SK-N-SH (cell line): ENCODE measurements around the gene UPF3B. TPM values are rescaled to one million over a fixed set of nuclear protein-coding genes. Genes with fewer than 3 reads are reported as not detected.

ENCODE experiments used
- CTCF ChIA-PET: fragments of 300-600, 350-600 bp; formaldehyde crosslinking; extraction: SDS; loops from one replicate; lab custom pipeline; 2021; lab: Yijun Ruan, JAX
- POLR2A ChIA-PET: fragments of 350-600 bp; sonication (Branson Sonifier 250); formaldehyde crosslinking; extraction: SDS; loops from one replicate; lab custom pipeline; 2020; ENCODE audit warnings: antibody characterized with exemption, inconsistent platforms; lab: Yijun Ruan, JAX
- DNase-seq: peaks from one replicate; pipeline ENCODE4 v3.0.0; 2012
- H2AFZ ChIP-seq: fragments of 200-600 bp; sonication (generic); 2 replicates; pipeline ENCODE4 v1.8.1; 2016; ENCODE audit warnings: antibody characterized with exemption, mild to moderate bottlenecking, low read depth
- H3F3A ChIP-seq: fragments of 200-600 bp; sonication (generic); replicated peaks from 2 replicates; pipeline ENCODE3; 2016; ENCODE audit warnings: antibody characterized with exemption, mild to moderate bottlenecking; ENCODE audit not compliant: insufficient read depth
- H3K27ac ChIP-seq, 2 experiments: fragments of 200-500 bp in 1 of 2; fragments of 200-600 bp in 1 of 2; sonication (Bioruptor generic) in 1 of 2; sonication (generic), shearing (Covaris generic) in 1 of 2; 2 replicates each; pipeline versions ENCODE4 v1.5.1 to v1.6.1; 2014 to 2016; ENCODE audit warnings: low read depth in 2 of 2, inconsistent platforms in 1 of 2, low read length in 1 of 2, mild to moderate bottlenecking in 1 of 2, mixed read lengths in 1 of 2
- H3K27me3 ChIP-seq: fragments of 200-600 bp; sonication (generic), shearing (Covaris generic); 2 replicates; pipeline ENCODE4 v1.6.1; 2016; ENCODE audit warnings: mixed run types; ENCODE audit not compliant: insufficient read depth
- H3K36me3 ChIP-seq, 2 experiments: fragments of 200-500 bp in 1 of 2; fragments of 200-600 bp in 1 of 2; sonication (Bioruptor generic) in 1 of 2; sonication (generic) in 1 of 2; replicated peaks in 1 of 2; 2 replicates each; pipeline versions ENCODE3 to v1.5.1; 2014 to 2016; ENCODE audit warnings: low read length in 1 of 2, mild to moderate bottlenecking in 1 of 2; ENCODE audit not compliant: insufficient read depth in 2 of 2, control insufficient read depth in 1 of 2
- H3K4me1 ChIP-seq, 2 experiments: fragments of 200-500 bp in 1 of 2; fragments of 200-600 bp in 1 of 2; sonication (Bioruptor generic) in 1 of 2; sonication (generic), shearing (Covaris generic) in 1 of 2; 2 replicates each; pipeline versions ENCODE4 v1.5.1 to v1.6.1; 2014 to 2016; ENCODE audit warnings: low read depth in 1 of 2, low read length in 1 of 2, mixed run types in 1 of 2; ENCODE audit not compliant: insufficient read depth in 2 of 2, control insufficient read depth in 1 of 2
- H3K4me2 ChIP-seq: fragments of 200-600 bp; sonication (generic), shearing (Covaris generic); 2 replicates; pipeline ENCODE4 v1.6.1; 2017; ENCODE audit warnings: mixed run types
- H3K4me3 ChIP-seq, 2 experiments: fragments of 200-500 bp in 1 of 2; fragments of 200-600 bp in 1 of 2; sonication (Bioruptor generic) in 1 of 2; sonication (generic), shearing (Covaris generic) in 1 of 2; 2 replicates each; pipeline versions ENCODE4 v1.5.1 to v1.8.1; 2014 to 2016; ENCODE audit warnings: low read depth in 2 of 2, inconsistent platforms in 1 of 2, low read length in 1 of 2, mild to moderate bottlenecking in 1 of 2, mixed read lengths in 1 of 2, moderate library complexity in 1 of 2
- H3K79me2 ChIP-seq: fragments of 200-600 bp; sonication (generic); 2 replicates; pipeline ENCODE4 v1.8.1; 2017; ENCODE audit warnings: mild to moderate bottlenecking; ENCODE audit not compliant: insufficient read depth
- H3K9ac ChIP-seq: fragments of 200-600 bp; sonication (generic); 2 replicates; pipeline ENCODE4 v1.6.1; 2017; ENCODE audit warnings: mixed run types
- H3K9me2 ChIP-seq: fragments of 200-600 bp; sonication (generic); 2 replicates; pipeline ENCODE4 v1.6.1; 2017; ENCODE audit warnings: mixed run types
- H3K9me3 ChIP-seq: fragments of 200-600 bp; sonication (generic); 2 replicates; pipeline ENCODE4 v1.6.1; 2017; ENCODE audit warnings: mixed run types, mild to moderate bottlenecking, moderate library complexity
- H4K20me1 ChIP-seq: fragments of 200-600 bp; sonication (generic); 2 replicates; pipeline ENCODE4 v1.6.1; 2017; ENCODE audit warnings: mild to moderate bottlenecking, mixed run types; ENCODE audit not compliant: insufficient read depth
- CHD2 ChIP-seq: fragments of 150-350 bp; IDR thresholded peaks from 2 replicates; pipeline ENCODE4 v1.6.1; 2018; ENCODE audit warnings: low read length; ENCODE audit not compliant: partially characterized antibody
- EP300 ChIP-seq, 2 experiments: IDR thresholded peaks; 2 replicates each; pipeline versions ENCODE4 v1.4.0 to v1.6.1; 2012; ENCODE audit warnings: borderline replicate concordance in 1 of 2, low read depth in 1 of 2, low read length in 1 of 2
- EZH2phosphoT487 ChIP-seq: fragments of 200-600 bp; sonication (generic); IDR thresholded peaks from 2 replicates; pipeline ENCODE4 v1.6.1; 2017; ENCODE audit warnings: low read depth, mixed run types, mild to moderate bottlenecking, antibody characterized with exemption, moderate library complexity, borderline replicate concordance
- FOXJ3 ChIP-seq: sonication (generic); formaldehyde crosslinking; IDR thresholded peaks from 2 replicates; pipeline ENCODE4 v1.5.1; 2020; ENCODE audit warnings: mild to moderate bottlenecking, missing genetic modification reagents
- FOXM1 ChIP-seq: IDR thresholded peaks from 2 replicates; pipeline ENCODE4 v1.4.0; 2012; ENCODE audit warnings: low read depth, mild to moderate bottlenecking
- GABPA ChIP-seq: IDR thresholded peaks from 2 replicates; pipeline ENCODE4 v1.4.0; 2012; ENCODE audit warnings: low read depth, mild to moderate bottlenecking
- GATA2 ChIP-seq: sonication (generic); formaldehyde crosslinking; IDR thresholded peaks from 2 replicates; pipeline ENCODE4 v1.5.0; 2020; ENCODE audit warnings: mild to moderate bottlenecking, missing genetic modification reagents
- MEF2A ChIP-seq: IDR thresholded peaks from 2 replicates; pipeline ENCODE4 v1.4.0; 2012; ENCODE audit warnings: low read depth, borderline replicate concordance
- NRF1 ChIP-seq: IDR thresholded peaks from 2 replicates; pipeline ENCODE4 v1.6.1; 2012; ENCODE audit warnings: low read depth, mild to moderate bottlenecking, low read length
- POLR2AphosphoS5 ChIP-seq: IDR thresholded peaks from 2 replicates; pipeline ENCODE4 v1.6.1; 2012; ENCODE audit warnings: low read depth, low read length
- RAD21 ChIP-seq: IDR thresholded peaks from 2 replicates; pipeline ENCODE4 v1.6.1; 2012; ENCODE audit warnings: mild to moderate bottlenecking, low read length
- RCOR1 ChIP-seq: fragments of 150-350 bp; IDR thresholded peaks from 2 replicates; pipeline ENCODE4 v1.6.1; 2017; ENCODE audit warnings: antibody characterized with exemption, low read length
- RFX5 ChIP-seq: IDR thresholded peaks from 2 replicates; pipeline ENCODE4 v1.6.1; 2012; ENCODE audit warnings: mild to moderate bottlenecking, improper control_type of control experiment, low read length
- RXRA ChIP-seq: IDR thresholded peaks from 2 replicates; pipeline ENCODE4 v1.4.0; 2012; ENCODE audit warnings: low read depth, mild to moderate bottlenecking, borderline replicate concordance
- TAF1 ChIP-seq: IDR thresholded peaks from 2 replicates; pipeline ENCODE4 v1.6.1; 2012; ENCODE audit warnings: low read depth, mild to moderate bottlenecking, low read length, moderate library complexity, borderline replicate concordance
- TCF12 ChIP-seq: IDR thresholded peaks from 2 replicates; pipeline ENCODE4 v1.4.0; 2012
- YY1 ChIP-seq: IDR thresholded peaks from 2 replicates; pipeline ENCODE4 v1.4.0; 2012; ENCODE audit warnings: low read depth, mild to moderate bottlenecking
- WGBS: methylation state at CpG from one replicate; pipeline ENCODE4 v1.1.6; 2017; ENCODE audit warnings: low lambda C conversion rate; 5-methylcytosine and 5-hydroxymethylcytosine counted together
- polyA plus RNA-seq, 3 experiments: library from polyadenylated mRNA; depleted of rRNA; stranded (reverse); fragments of >200 nt; gene quantifications; 2 replicates each; pipeline ENCODE4 v1.2.3, GENCODE V29; 2012
- TF ChIP-seq, protein P1 (sequence below): IDR thresholded peaks from 2 replicates; pipeline ENCODE4 v1.6.1; 2012; ENCODE audit warnings: mild to moderate bottlenecking, low read depth, low read length, moderate library complexity
- TF ChIP-seq, protein P2 (sequence below): IDR thresholded peaks from 2 replicates; pipeline ENCODE4 v1.4.0; 2012; ENCODE audit warnings: low read depth, borderline replicate concordance
- TF ChIP-seq, protein P3 (sequence below): IDR thresholded peaks from 2 replicates; pipeline ENCODE4 v1.4.0; 2012; ENCODE audit warnings: low read depth
- TF ChIP-seq, protein P4 (sequence below): fragments of 150-350 bp; IDR thresholded peaks from 2 replicates; pipeline ENCODE4 v1.6.1; 2017; ENCODE audit warnings: antibody characterized with exemption, low read length, low read depth, borderline replicate concordance
- TF ChIP-seq, protein P5 (sequence below): fragments of 150-350 bp; IDR thresholded peaks from 2 replicates; pipeline ENCODE4 v1.6.1; 2016; ENCODE audit warnings: mild to moderate bottlenecking, low read depth, low read length

UPF3B gene
- polyA plus RNA-seq, 1 of the 3 experiments (the other 2 are of a cell fraction) = 8.9 TPM

DNA sequence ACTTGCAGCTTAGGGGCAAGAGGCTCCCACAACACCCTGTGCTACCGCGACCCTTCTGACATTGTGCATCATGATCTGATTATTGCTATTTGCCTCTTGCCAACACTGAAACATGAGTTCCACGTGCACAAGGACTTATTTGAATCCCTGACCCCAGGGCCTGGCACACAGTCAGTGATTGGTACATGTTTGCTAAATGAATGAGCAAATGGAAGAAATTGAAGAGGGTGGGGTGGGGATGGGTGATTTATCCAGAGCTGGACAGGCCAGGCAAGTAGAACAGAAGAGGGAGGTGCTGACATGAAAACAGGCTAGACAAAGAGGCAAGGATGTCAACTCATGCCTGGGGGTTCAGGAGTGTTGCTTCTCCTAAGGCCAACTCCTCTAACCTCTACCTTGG is 36.5 kb downstream of the UPF3B start:
- Histone ChIP-seq H3K4me2 (no peak overlapping the region), H3K27me3 (peaks cover 17% of the 10 kb centered on the region; the same call in 1 of the 2 replicates), H3K36me3 (no peaks in the 10 kb centered on the region), H2AFZ (no peak overlapping the region), H3K9me3 (no peaks in the 10 kb centered on the region), H3F3A (no peaks in the 10 kb centered on the region), H3K9me2 (no peaks in the 10 kb centered on the region), H3K4me3 (no peak overlapping the region), H4K20me1 (no peaks in the 10 kb centered on the region), H3K9ac (no peak overlapping the region), H3K4me1 (no peaks in the 10 kb centered on the region), H3K79me2 (no peaks in the 10 kb centered on the region), H3K27ac (no peak overlapping the region)
- WGBS = 67% methylated on average over 3 of the region's 3 CpGs
- ChIA-PET CTCF (no interaction called here), POLR2A (no interaction called here)
- TF ChIP-seq RXRA (no peak), MEF2A (no peak), EZH2phosphoT487 (no peak), EP300 (IDR thresholded peaks at IDR 0.05; ENCODE audit: borderline replicate concordance in 1 of 2, low read depth in 1 of 2, low read length in 1 of 2) (no peak)
- TF ChIP-seq, protein P1, sequence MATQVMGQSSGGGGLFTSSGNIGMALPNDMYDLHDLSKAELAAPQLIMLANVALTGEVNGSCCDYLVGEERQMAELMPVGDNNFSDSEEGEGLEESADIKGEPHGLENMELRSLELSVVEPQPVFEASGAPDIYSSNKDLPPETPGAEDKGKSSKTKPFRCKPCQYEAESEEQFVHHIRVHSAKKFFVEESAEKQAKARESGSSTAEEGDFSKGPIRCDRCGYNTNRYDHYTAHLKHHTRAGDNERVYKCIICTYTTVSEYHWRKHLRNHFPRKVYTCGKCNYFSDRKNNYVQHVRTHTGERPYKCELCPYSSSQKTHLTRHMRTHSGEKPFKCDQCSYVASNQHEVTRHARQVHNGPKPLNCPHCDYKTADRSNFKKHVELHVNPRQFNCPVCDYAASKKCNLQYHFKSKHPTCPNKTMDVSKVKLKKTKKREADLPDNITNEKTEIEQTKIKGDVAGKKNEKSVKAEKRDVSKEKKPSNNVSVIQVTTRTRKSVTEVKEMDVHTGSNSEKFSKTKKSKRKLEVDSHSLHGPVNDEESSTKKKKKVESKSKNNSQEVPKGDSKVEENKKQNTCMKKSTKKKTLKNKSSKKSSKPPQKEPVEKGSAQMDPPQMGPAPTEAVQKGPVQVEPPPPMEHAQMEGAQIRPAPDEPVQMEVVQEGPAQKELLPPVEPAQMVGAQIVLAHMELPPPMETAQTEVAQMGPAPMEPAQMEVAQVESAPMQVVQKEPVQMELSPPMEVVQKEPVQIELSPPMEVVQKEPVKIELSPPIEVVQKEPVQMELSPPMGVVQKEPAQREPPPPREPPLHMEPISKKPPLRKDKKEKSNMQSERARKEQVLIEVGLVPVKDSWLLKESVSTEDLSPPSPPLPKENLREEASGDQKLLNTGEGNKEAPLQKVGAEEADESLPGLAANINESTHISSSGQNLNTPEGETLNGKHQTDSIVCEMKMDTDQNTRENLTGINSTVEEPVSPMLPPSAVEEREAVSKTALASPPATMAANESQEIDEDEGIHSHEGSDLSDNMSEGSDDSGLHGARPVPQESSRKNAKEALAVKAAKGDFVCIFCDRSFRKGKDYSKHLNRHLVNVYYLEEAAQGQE = no peak
- TF ChIP-seq, protein P2, sequence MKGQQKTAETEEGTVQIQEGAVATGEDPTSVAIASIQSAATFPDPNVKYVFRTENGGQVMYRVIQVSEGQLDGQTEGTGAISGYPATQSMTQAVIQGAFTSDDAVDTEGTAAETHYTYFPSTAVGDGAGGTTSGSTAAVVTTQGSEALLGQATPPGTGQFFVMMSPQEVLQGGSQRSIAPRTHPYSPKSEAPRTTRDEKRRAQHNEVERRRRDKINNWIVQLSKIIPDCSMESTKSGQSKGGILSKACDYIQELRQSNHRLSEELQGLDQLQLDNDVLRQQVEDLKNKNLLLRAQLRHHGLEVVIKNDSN = no peak
- DNase-seq = no peak

DNA sequence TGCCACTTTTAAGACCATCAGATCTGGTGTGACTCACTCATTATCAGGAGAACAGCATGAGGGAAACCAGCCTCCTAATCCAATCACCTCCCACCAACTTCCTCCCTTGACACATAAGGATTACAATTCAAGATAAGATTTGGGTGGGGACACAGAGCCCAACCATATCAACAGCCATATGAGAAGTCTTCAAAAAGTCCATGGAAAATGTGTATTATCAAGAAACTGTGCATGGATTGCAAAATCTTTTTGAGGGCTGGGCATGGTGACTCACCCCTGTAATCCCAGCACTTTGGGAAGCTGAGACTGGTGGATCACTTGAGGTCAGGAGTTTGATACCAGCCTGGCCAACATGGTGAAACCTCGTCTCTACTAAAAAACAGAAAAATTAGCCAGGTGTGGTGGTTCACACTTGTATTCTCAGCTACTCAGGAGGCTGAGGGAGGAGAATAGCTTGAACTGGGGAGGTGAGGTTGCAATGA is 43.5 kb downstream of the UPF3B start:
- H3F3A ChIP-seq = no peaks in the 10 kb centered on the region
- H3K36me3 ChIP-seq = no peaks in the 10 kb centered on the region
- H3K4me2 ChIP-seq = no peak overlapping the region
- H2AFZ ChIP-seq = no peak overlapping the region
- H3K4me1 ChIP-seq = no peaks in the 10 kb centered on the region
- no peaks in the 10 kb centered on the region for H3K9me3 ChIP-seq
- WGBS = 43% methylated on average over 1 of the region's 1 CpG
- no peak for DNase-seq
- CTCF ChIA-PET = no interaction called here
- no peaks in the 10 kb centered on the region for H3K79me2 ChIP-seq
- no peak overlapping the region for H3K27ac ChIP-seq
- H3K9ac ChIP-seq = no peak overlapping the region
- H4K20me1 ChIP-seq = no peaks in the 10 kb centered on the region
- H3K9me2 ChIP-seq = no peaks in the 10 kb centered on the region
- POLR2A ChIA-PET = no interaction called here
- H3K4me3 ChIP-seq = no peak overlapping the region
- no peaks in the 10 kb centered on the region; the same call in 1 of the 2 replicates for H3K27me3 ChIP-seq
- TF ChIP-seq GATA2 (CRISPR knock-in tag) = no peak
- TF ChIP-seq FOXJ3 (CRISPR knock-in tag) = no peak
- TF ChIP-seq, protein P3, sequence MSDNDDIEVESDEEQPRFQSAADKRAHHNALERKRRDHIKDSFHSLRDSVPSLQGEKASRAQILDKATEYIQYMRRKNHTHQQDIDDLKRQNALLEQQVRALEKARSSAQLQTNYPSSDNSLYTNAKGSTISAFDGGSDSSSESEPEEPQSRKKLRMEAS = no peak
- no peak for TF ChIP-seq FOXM1
- TF ChIP-seq POLR2AphosphoS5 = no peak
- no peak for TF ChIP-seq YY1
- TF ChIP-seq RFX5 = no peak
- TF ChIP-seq TAF1 = no peak
- TF ChIP-seq GABPA = no peak
- TF ChIP-seq TCF12 = no peak
- TF ChIP-seq RAD21 = no peak
- TF ChIP-seq NRF1 = no peak
- TF ChIP-seq, protein P2 = no peak
- TF ChIP-seq, protein P4, sequence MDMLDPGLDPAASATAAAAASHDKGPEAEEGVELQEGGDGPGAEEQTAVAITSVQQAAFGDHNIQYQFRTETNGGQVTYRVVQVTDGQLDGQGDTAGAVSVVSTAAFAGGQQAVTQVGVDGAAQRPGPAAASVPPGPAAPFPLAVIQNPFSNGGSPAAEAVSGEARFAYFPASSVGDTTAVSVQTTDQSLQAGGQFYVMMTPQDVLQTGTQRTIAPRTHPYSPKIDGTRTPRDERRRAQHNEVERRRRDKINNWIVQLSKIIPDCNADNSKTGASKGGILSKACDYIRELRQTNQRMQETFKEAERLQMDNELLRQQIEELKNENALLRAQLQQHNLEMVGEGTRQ = no peak
- no peak for TF ChIP-seq CHD2
- no peak for TF ChIP-seq RCOR1
- TF ChIP-seq, protein P5, sequence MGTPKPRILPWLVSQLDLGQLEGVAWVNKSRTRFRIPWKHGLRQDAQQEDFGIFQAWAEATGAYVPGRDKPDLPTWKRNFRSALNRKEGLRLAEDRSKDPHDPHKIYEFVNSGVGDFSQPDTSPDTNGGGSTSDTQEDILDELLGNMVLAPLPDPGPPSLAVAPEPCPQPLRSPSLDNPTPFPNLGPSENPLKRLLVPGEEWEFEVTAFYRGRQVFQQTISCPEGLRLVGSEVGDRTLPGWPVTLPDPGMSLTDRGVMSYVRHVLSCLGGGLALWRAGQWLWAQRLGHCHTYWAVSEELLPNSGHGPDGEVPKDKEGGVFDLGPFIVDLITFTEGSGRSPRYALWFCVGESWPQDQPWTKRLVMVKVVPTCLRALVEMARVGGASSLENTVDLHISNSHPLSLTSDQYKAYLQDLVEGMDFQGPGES = no peak
